ENCODE results near the gene LBHD1. TPM values are rescaled to one million over a fixed set of nuclear protein-coding genes. Genes with fewer than 3 reads are reported as not detected.

Gene LBHD1
- total and polyA plus RNA-seq, 2 of the 13 experiments (the other 11 are each of a cell fraction or from before 2014, with no cell fraction given) = 3.2 to 3.7 TPM

DNA sequence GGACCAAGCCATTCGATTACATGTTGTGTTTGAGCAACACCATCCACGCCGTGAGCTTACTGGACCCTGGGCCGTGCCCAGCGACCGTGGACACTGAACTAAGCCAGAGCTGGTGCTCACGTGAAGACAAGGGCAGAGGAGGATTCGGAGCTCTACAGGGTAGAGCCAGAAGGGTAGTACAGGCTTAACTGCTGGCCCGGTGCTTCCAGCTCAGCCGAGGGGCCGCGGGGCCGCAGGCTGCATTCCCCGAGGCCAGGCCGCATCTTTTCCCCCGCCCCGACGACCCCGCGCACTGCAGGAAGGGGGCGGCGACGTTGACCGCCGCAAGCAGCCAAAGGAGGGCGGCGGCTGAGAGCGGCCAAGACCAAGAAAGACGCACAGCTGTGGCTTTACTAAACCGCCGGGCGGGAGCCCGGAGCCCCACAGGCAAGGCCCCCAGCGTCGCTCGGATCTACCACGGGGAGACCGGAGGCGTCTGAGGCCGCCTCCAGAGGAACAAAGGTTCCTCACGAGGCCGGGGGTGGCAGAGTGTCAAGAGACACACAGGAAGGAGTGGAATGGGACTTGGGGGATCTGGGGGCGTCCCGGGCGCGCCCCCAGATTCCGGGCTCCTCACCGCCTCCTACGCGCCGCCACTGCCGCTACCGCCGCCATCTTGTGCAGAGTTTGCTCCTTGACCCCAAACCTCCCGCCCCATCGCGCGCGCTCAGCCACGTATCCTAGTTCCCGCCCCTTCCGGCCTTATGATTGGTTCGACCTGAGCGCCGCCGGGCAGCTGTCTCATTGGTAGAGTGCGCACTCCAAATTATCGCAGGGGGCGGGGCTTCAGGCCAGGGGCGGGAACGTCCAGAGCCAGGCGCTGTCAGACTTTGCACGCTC lies 25.9 kb downstream of the LBHD1 start, which contains the start of gene GANAB (continued):
- TF ChIP-seq PREB (CRISPR knock-in tag; IDR thresholded peaks at IDR 0.05) = no peak
- TF ChIP-seq PHF8 (CRISPR knock-in tag; IDR thresholded peaks at IDR 0.05) = peak; percentile 79
- no peak for TF ChIP-seq MTA3 (CRISPR knock-in tag; IDR thresholded peaks at IDR 0.05)
- peak; percentile 74 for TF ChIP-seq CREM (IDR thresholded peaks at IDR 0.05)
- TF ChIP-seq CREM (CRISPR knock-in tag; IDR thresholded peaks at IDR 0.05) = no peak
- no peak for TF ChIP-seq ZNF382 (CRISPR knock-in tag; IDR thresholded peaks at IDR 0.05; ENCODE audit: borderline replicate concordance)
- no peak for TF ChIP-seq NONO (IDR thresholded peaks at IDR 0.05)
- TF ChIP-seq NONO (CRISPR knock-in tag; conservative IDR thresholded peaks at IDR 0.05) = peak; percentile 87
- no peak; the same call in 1 of the 2 replicates for TF ChIP-seq CEBPG (CRISPR knock-in tag; IDR thresholded peaks at IDR 0.05)
- TF ChIP-seq, protein P1, sequence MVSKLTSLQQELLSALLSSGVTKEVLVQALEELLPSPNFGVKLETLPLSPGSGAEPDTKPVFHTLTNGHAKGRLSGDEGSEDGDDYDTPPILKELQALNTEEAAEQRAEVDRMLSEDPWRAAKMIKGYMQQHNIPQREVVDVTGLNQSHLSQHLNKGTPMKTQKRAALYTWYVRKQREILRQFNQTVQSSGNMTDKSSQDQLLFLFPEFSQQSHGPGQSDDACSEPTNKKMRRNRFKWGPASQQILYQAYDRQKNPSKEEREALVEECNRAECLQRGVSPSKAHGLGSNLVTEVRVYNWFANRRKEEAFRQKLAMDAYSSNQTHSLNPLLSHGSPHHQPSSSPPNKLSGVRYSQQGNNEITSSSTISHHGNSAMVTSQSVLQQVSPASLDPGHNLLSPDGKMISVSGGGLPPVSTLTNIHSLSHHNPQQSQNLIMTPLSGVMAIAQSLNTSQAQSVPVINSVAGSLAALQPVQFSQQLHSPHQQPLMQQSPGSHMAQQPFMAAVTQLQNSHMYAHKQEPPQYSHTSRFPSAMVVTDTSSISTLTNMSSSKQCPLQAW (CRISPR knock-in tag; IDR thresholded peaks at IDR 0.05) = no peak
- TF ChIP-seq SP2 (CRISPR knock-in tag; IDR thresholded peaks at IDR 0.05) = peak; percentile 89
- peak; percentile 95; the same call in 2 of the 3 replicates for TF ChIP-seq MXI1 (IDR thresholded peaks at IDR 0.05; ENCODE audit: borderline replicate concordance, low read depth, low read length)
- TF ChIP-seq RBM39 (IDR thresholded peaks at IDR 0.05; ENCODE audit: low read depth, low read length, poor library complexity, severe bottlenecking) = peak; percentile 65
- TF ChIP-seq, protein P2, sequence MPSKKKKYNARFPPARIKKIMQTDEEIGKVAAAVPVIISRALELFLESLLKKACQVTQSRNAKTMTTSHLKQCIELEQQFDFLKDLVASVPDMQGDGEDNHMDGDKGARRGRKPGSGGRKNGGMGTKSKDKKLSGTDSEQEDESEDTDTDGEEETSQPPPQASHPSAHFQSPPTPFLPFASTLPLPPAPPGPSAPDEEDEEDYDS (CRISPR knock-in tag; IDR thresholded peaks at IDR 0.05) = peak; percentile 90
- TF ChIP-seq SSRP1 (CRISPR knock-in tag; IDR thresholded peaks at IDR 0.05) = peak; percentile 22; the same call in 1 of the 2 replicates
- TF ChIP-seq ZNF746 (CRISPR knock-in tag; IDR thresholded peaks at IDR 0.05) = no peak; the same call in 1 of the 2 replicates
- no peak for TF ChIP-seq ZNF24 (IDR thresholded peaks at IDR 0.05)
- peak; percentile 97 for TF ChIP-seq NR2C2 (CRISPR knock-in tag; IDR thresholded peaks at IDR 0.05; ENCODE audit: borderline replicate concordance)
- no peak for TF ChIP-seq ZNF598 (CRISPR knock-in tag; IDR thresholded peaks at IDR 0.05; ENCODE audit: borderline replicate concordance)
- peak; percentile 56; the same call in 1 of the 2 replicates for TF ChIP-seq GFI1 (CRISPR knock-in tag; IDR thresholded peaks at IDR 0.05; ENCODE audit: borderline replicate concordance)
- TF ChIP-seq ZBTB21 (CRISPR knock-in tag; IDR thresholded peaks at IDR 0.05) = no peak
- no peak for TF ChIP-seq MIER2 (CRISPR knock-in tag; IDR thresholded peaks at IDR 0.05)
- TF ChIP-seq ZNF800 (CRISPR knock-in tag; IDR thresholded peaks at IDR 0.05) = no peak
- no peak for TF ChIP-seq ZNF251 (CRISPR knock-in tag; IDR thresholded peaks at IDR 0.05)
- TF ChIP-seq KLF6 (CRISPR knock-in tag; IDR thresholded peaks at IDR 0.05) = no peak

Measured in HepG2 (cell line).